A549 (cell line): ENCODE data around the gene TYW5.

Experiments used
- CHD2 ChIP-seq: fragments of 150-350 bp; IDR thresholded peaks from 2 replicates; pipeline ENCODE4 v1.6.1; 2014; ENCODE audit warnings: low read length; ENCODE audit not compliant: partially characterized antibody
- MAZ ChIP-seq: fragments of 150-350 bp; IDR thresholded peaks from 2 replicates; pipeline ENCODE4 v1.6.1; 2014; ENCODE audit warnings: antibody characterized with exemption, low read depth, low read length, borderline replicate concordance
- RFX5 ChIP-seq: fragments of 450-650 bp; IDR thresholded peaks from 2 replicates; pipeline ENCODE4 v1.7.1; 2014; ENCODE audit warnings: antibody characterized with exemption, mild to moderate bottlenecking, moderate library complexity
- SMC3 ChIP-seq: fragments of >200 bp; sonication (Bioruptor Twin); formaldehyde crosslinking; IDR thresholded peaks from 3 replicates; pipeline ENCODE4 v1.6.1; 2018; ENCODE audit warnings: inconsistent platforms

DNA sequence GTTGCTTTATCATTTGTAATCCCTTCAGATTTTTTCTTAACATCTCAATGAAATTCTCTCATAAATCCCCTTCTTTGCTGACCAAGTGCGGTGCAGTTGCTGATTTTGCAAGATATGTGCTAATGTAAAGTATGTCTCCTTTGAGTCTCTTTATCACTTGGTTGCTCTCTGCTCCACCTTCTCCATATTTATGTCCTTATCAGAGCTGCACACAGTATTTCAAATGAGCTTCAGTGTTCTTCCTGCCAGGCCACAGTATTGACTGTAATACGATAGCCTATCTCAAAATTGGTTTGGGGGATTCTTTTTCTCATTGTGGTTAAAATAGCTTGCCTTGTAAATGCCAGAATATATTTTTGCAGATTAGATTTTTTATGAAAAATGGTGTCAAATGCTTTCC lies 32.3 kb upstream of the TYW5 start:
- TF ChIP-seq RFX5 = no peak
- TF ChIP-seq MAZ = no peak
- TF ChIP-seq CHD2 = no peak
- no peak for TF ChIP-seq SMC3
